Cardiac muscle cell (in vitro differentiated cells and primary cell): ENCODE data around the gene SH3RF1. TPM values are rescaled to one million over a fixed set of nuclear protein-coding genes. Genes with fewer than 3 reads are reported as not detected.
A peak's percentile ranks its signal among the peaks of the same experiment; 100 is the strongest.

Experiments used
- DNase-seq, 2 donors: peaks; one replicate each; pipeline versions ENCODE4 v3.0.0 to v3.0.0-alpha.2; 2010 to 2017; ENCODE audit warnings: low read depth in 1 of 2, low spot score in 1 of 2
- H3K27ac ChIP-seq: fragments of 200-600 bp; sonication (generic); 2 replicates; pipeline ENCODE4 v1.5.1; 2016
- H3K27me3 ChIP-seq: fragments of 200-600 bp; sonication (generic); 2 replicates; pipeline ENCODE4 v1.6.0; 2016; ENCODE audit warnings: control low read depth
- H3K36me3 ChIP-seq: fragments of 200-600 bp; sonication (generic); 2 replicates; pipeline ENCODE4 v1.5.1; 2016; ENCODE audit warnings: control low read depth
- H3K4me1 ChIP-seq: fragments of 200-600 bp; sonication (generic); 2 replicates; pipeline ENCODE4 v1.8.1; 2017; ENCODE audit warnings: low read depth, mild to moderate bottlenecking, mixed run types
- H3K4me3 ChIP-seq: fragments of 200-600 bp; sonication (generic); 2 replicates; pipeline ENCODE4 v1.5.1; 2016; ENCODE audit warnings: mild to moderate bottlenecking
- H3K9me3 ChIP-seq: fragments of 200-600 bp; sonication (generic); 2 replicates; pipeline ENCODE4 v1.5.1; 2017; ENCODE audit warnings: low read depth, mild to moderate bottlenecking, control low read depth
- polyA plus RNA-seq: library from polyadenylated mRNA; unstranded; fragments of >200 nt; fragmentation: Nextera tagmentation; extraction: Ambion mirVana; gene quantifications from 2 replicates; pipeline ENCODE4 v1.2.1, GENCODE V29; 2016
- total RNA-seq: library from RNA; depleted of rRNA; stranded (reverse); fragments of >200 nt; gene quantifications from 2 replicates; pipeline ENCODE4 v1.2.3, GENCODE V29; 2016
- TF ChIP-seq, protein P1 (sequence below): IDR thresholded peaks from 2 replicates; pipeline ENCODE4 v1.5.1; 2012; ENCODE audit warnings: low read depth, mild to moderate bottlenecking, low read length

Gene SH3RF1
- total and polyA plus RNA-seq, 2 experiments from 2014 or later = 3.4 to 4.3 TPM

DNA sequence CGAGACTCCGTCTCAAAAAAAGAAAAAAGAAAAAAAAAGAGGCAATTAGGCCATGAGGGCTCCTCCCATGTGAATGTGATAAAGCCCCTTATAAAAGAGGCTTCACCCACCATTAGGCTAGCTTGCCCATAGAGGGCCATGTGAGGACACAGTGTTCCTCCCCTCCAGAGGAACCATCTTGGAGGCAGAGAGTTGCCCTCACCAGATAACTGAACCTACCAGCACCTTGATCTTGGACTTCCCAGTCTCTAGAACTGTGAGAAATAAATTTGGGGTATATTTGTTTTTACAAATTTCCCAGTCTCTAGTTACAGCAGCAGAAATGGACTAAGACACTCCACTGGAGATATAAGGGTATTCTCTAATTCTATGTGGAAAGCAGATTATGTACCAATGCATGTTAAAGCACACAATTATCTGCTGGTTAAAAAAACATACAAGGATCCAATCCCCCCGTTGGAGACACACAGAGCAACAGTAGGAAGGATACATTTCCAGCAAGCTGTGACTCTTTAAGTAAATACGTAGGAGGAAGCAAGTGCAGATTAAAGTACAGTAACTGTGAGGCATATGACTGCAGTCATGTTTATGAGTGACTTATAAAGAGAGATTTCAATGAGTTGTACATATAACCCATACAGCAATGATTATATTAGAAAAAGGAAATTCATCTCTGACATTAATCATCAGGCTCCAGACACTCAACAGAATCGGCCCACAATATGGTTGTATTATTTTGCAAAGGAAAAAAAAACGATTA is 21.4 kb downstream of the SH3RF1 start:
- no peak overlapping the region for H3K4me3 ChIP-seq
- peak in 1 of 2 donors; percentile 57 for DNase-seq
- H3K27ac ChIP-seq = no peak overlapping the region
- H3K9me3 ChIP-seq = no peaks in the 10 kb centered on the region
- peaks cover 11% of the 10 kb centered on the region for H3K4me1 ChIP-seq
- no peaks in the 10 kb centered on the region for H3K36me3 ChIP-seq
- TF ChIP-seq, protein P1, sequence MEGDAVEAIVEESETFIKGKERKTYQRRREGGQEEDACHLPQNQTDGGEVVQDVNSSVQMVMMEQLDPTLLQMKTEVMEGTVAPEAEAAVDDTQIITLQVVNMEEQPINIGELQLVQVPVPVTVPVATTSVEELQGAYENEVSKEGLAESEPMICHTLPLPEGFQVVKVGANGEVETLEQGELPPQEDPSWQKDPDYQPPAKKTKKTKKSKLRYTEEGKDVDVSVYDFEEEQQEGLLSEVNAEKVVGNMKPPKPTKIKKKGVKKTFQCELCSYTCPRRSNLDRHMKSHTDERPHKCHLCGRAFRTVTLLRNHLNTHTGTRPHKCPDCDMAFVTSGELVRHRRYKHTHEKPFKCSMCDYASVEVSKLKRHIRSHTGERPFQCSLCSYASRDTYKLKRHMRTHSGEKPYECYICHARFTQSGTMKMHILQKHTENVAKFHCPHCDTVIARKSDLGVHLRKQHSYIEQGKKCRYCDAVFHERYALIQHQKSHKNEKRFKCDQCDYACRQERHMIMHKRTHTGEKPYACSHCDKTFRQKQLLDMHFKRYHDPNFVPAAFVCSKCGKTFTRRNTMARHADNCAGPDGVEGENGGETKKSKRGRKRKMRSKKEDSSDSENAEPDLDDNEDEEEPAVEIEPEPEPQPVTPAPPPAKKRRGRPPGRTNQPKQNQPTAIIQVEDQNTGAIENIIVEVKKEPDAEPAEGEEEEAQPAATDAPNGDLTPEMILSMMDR = no peak
- no peaks in the 10 kb centered on the region for H3K27me3 ChIP-seq

DNA sequence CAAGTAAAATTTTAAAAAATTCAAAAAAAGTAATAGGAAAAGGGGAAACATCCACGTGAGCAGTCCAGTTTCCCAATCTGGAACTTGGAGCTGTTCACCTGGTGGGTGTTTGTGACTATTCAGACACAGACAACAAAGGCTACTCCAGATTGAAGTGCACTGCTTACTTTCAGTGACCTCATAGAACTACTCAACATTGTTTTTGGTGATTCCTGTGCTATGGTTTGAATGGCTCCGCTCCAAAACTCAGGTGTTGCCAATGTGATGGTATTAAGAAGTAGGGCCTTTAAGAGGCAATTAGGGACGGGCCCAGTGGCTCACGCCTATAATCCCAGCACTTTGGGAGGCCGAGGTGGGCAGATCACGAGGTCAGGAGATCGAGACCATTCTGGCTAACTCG is 22.1 kb downstream of the SH3RF1 start:
- no peak for DNase-seq
- Histone ChIP-seq H3K4me1 (peaks cover 6% of the 10 kb centered on the region), H3K27me3 (no peaks in the 10 kb centered on the region), H3K4me3 (no peak overlapping the region), H3K36me3 (no peaks in the 10 kb centered on the region), H3K27ac (no peak overlapping the region), H3K9me3 (no peaks in the 10 kb centered on the region)
- TF ChIP-seq, protein P1 = no peak

DNA sequence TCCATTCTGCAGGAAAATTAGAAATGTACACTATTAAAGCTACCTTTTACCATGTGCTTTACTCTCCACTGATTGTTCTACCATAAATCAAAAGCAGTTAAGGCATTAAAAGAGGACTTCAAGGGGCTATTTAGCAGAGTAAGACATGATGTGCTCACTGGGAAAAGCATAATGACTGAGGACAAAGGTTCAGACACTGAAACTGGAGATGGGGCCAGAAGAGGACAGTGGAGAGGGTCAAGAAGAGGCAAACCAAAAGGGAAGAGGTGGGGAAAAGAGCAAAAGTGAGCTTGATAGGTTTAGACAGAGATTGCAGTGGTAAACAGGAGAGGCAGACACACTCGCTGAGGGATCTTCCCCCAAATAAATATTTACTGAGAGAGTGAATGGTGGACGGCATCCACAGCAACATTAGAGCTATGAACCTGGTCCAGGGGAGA is 23.8 kb downstream of the SH3RF1 start:
- no peaks in the 10 kb centered on the region for H3K36me3 ChIP-seq
- no peak overlapping the region for H3K4me3 ChIP-seq
- DNase-seq = no peak
- H3K4me1 ChIP-seq = peaks cover 6% of the 10 kb centered on the region
- H3K27ac ChIP-seq = no peak overlapping the region
- H3K27me3 ChIP-seq = no peaks in the 10 kb centered on the region
- no peaks in the 10 kb centered on the region for H3K9me3 ChIP-seq
- TF ChIP-seq, protein P1 = no peak

DNA sequence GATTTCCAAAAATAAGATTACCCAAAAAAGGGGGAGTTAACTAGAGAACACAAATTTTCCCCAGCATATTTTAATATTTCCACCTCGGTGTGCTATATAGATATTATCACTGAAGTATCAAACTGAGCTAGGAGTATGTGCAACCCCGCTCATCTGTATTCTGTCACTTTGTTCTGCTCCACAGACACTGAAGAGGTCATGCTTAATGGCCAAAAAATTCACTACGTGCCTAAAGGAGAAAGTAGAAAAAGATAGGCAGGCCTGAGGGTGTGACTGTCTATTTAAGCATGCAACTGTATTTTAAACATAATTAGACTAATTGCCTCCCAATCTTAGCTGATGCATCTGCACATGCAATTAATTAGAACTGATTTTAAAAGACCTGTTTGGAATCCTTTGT is 24.5 kb downstream of the SH3RF1 start:
- Histone ChIP-seq H3K27ac (no peak overlapping the region), H3K27me3 (no peaks in the 10 kb centered on the region), H3K4me1 (peaks cover 4% of the 10 kb centered on the region), H3K36me3 (no peaks in the 10 kb centered on the region), H3K4me3 (no peak overlapping the region), H3K9me3 (no peaks in the 10 kb centered on the region)
- DNase-seq = no peak
- TF ChIP-seq, protein P1 = no peak

DNA sequence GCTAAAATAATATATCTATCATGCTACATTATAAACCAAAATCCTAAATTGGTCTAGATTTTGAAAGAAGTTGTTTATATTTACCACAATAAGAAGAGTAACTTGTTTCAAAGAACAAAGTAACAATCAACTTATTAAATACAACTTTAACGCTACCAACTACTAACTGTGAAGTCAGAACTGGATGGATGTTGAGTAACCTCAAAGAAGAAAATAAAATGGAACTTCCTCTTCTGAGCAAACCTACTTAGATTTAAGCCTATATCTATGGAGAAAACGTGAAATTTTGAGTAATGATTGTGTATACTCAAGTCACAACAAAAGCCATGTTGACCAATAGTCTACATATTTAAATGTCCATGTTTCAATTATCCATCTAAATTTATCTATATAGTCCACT is 25.7 kb downstream of the SH3RF1 start:
- H3K27ac ChIP-seq = no peak overlapping the region

More for the DNA sequence above, 25.7 kb downstream of the SH3RF1 start:
- DNase-seq = no peak
- Histone ChIP-seq H3K9me3 (no peaks in the 10 kb centered on the region), H3K4me3 (no peak overlapping the region), H3K4me1 (no peaks in the 10 kb centered on the region), H3K27me3 (no peaks in the 10 kb centered on the region), H3K36me3 (no peaks in the 10 kb centered on the region)
- TF ChIP-seq, protein P1 = no peak
